Measurements from ENCODE around the gene SPEM2.

Gene SPEM2

GRCh38 chr17:7393613-7394451 lies 31.6 kb upstream of the SPEM2 start:
- peak overlapping the region; percentile 56 for H4K12ac ChIP-seq (ENCODE audit: low read depth, low read length)
- H3K18ac ChIP-seq (ENCODE audit: low read length), result peak overlapping the region; percentile 71
- peak overlapping the region; percentile 83 for H2AK5ac ChIP-seq (ENCODE audit: low read length)
- H3K23ac ChIP-seq (ENCODE audit: low read length), result no peak overlapping the region
- H3K79me1 ChIP-seq (ENCODE audit: low read length), result peaks cover 17% of the 10 kb centered on the region
- H3K36me3 ChIP-seq (ENCODE audit: control insufficient read depth in 1 of 2, insufficient read depth in 2 of 2, low read length in 2 of 2), result peaks cover 31 to 36% of the 10 kb centered on the region in 2 experiments
- WGBS (ENCODE audit: extremely low coverage, insufficient coverage, insufficient read length), result no CpG with 5 or more reads among the region's 48 CpGs
- peak overlapping the region; percentile 85 for H3K4me3 ChIP-seq (ENCODE audit: low read depth, low read length)
- H3K4ac ChIP-seq (ENCODE audit: low read depth, low read length), result peak overlapping the region; percentile 60
- peaks cover 12% of the 10 kb centered on the region for H3K79me2 ChIP-seq (ENCODE audit: control insufficient read depth, insufficient read depth, low read length, poor library complexity)
- H2BK120ac ChIP-seq (ENCODE audit: insufficient read depth, low read length, poor library complexity), result peak overlapping the region; percentile 29
- peak overlapping the region; percentile 84 for H3K14ac ChIP-seq (ENCODE audit: low read length)
- H3K4me2 ChIP-seq (ENCODE audit: low read length), result peak overlapping the region; percentile 92
- no peaks in the 10 kb centered on the region for H3K9me3 ChIP-seq (ENCODE audit: insufficient read depth, low read depth, low read length)
- H2AFZ ChIP-seq (ENCODE audit: insufficient read depth, low read length, poor library complexity), result peak overlapping the region; percentile 61
- H3K27ac ChIP-seq (ENCODE audit: low read depth, low read length), result peak overlapping the region; percentile 51
- peak overlapping the region; percentile 81 for H3K9ac ChIP-seq (ENCODE audit: low read length)
- H3K4me1 ChIP-seq (ENCODE audit: control insufficient read depth in 1 of 2, insufficient read depth in 2 of 2, low read length in 2 of 2), result peaks cover 11 to 16% of the 10 kb centered on the region in 2 experiments
- DNase-seq, result peak in 1 of 2 donors; percentile 37
- H3K27me3 ChIP-seq (ENCODE audit: insufficient read depth, low read length), result no peaks in the 10 kb centered on the region
- peak overlapping the region; percentile 64 for H4K91ac ChIP-seq (ENCODE audit: low read depth, low read length)
- peak overlapping the region; percentile 15 for H2BK12ac ChIP-seq (ENCODE audit: low read length)
- H4K8ac ChIP-seq (ENCODE audit: low read depth, low read length), result peak overlapping the region; percentile 75
- peak overlapping the region; percentile 78 for H2BK5ac ChIP-seq (ENCODE audit: low read depth, low read length, poor library complexity)

DNA sequence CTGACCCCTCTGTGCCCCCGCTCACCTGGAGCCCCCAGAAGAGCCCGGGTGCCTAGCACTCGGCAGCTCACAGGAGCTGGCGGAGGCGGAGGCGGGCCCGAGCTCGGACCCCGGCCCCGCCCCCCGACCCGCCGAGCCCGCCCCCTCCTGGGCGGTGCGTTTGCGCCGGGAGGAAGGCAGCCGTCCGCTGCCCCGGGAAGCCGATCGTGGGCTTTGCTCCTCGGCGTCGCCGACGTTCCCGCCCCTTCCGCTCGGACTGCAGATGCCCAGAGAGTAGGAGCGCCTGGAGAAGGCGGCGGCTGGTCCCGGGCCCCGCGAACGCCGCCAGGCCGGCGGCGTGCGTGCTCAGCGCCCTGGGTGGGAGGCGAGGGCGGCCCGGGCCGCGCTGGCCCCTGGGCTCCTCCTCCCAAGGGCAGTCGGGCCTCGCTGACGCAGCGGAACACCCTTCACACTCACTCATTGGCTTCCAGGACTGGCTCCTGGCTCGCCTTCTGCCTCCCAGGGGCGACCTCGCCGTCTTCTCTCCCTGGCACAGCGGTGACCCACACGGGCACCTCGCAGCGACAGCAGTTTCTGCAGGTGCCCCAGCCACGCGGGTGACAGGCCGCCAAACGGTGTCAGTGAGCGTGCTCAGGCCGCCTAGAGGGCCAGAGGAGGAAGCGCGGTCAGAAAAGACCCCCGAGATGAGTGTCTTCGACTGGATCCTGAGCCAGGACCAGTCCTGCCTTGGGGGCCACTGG lies 30.8 kb upstream of the SPEM2 start, which contains the start of gene PLSCR3:
TSS of gene PLSCR3 (minus strand) at position 74 of the 740 bp plus-strand sequence. CDS start 415 bp downstream, outside the sequence.
- Histone ChIP-seq H3K79me1 (ENCODE audit: low read length) (peaks cover 17% of the 10 kb centered on the region), H3K9ac (ENCODE audit: low read length) (peak within 1 kb of the TSS; percentile 81), H3K27me3 (ENCODE audit: insufficient read depth, low read length) (no peaks in the 10 kb centered on the region), H4K8ac (ENCODE audit: low read depth, low read length) (peak within 1 kb of the TSS; percentile 89), H4K12ac (ENCODE audit: low read depth, low read length) (peak within 1 kb of the TSS; percentile 89), H3K23ac (ENCODE audit: low read length) (no peak within 1 kb of the TSS), H2AFZ (ENCODE audit: insufficient read depth, low read length, poor library complexity) (peak within 1 kb of the TSS; percentile 61), H3K18ac (ENCODE audit: low read length) (peak within 1 kb of the TSS; percentile 89), H3K9me3 (ENCODE audit: insufficient read depth, low read depth, low read length) (no peaks in the 10 kb centered on the region), H3K4me2 (ENCODE audit: low read length) (peak within 1 kb of the TSS; percentile 92), H3K79me2 (ENCODE audit: control insufficient read depth, insufficient read depth, low read length, poor library complexity) (peaks cover 12% of the 10 kb centered on the region), H2BK120ac (ENCODE audit: insufficient read depth, low read length, poor library complexity) (peak within 1 kb of the TSS; percentile 83), H2AK5ac (ENCODE audit: low read length) (peak within 1 kb of the TSS; percentile 83), H3K4me1 (ENCODE audit: control insufficient read depth in 1 of 2, insufficient read depth in 2 of 2, low read length in 2 of 2) (peaks cover 11 to 16% of the 10 kb centered on the region in 2 experiments), H2BK12ac (ENCODE audit: low read length) (peak within 1 kb of the TSS; percentile 37), H4K91ac (ENCODE audit: low read depth, low read length) (peak within 1 kb of the TSS; percentile 79), H3K36me3 (ENCODE audit: control insufficient read depth in 1 of 2, insufficient read depth in 2 of 2, low read length in 2 of 2) (peaks cover 24 to 28% of the 10 kb centered on the region in 2 experiments), H3K4me3 (ENCODE audit: low read depth, low read length) (peak within 1 kb of the TSS; percentile 85), H3K14ac (ENCODE audit: low read length) (peak within 1 kb of the TSS; percentile 84), H2BK5ac (ENCODE audit: low read depth, low read length, poor library complexity) (peak within 1 kb of the TSS; percentile 78), H3K4ac (ENCODE audit: low read depth, low read length) (peak within 1 kb of the TSS; percentile 66), H3K27ac (ENCODE audit: low read depth, low read length) (peak within 1 kb of the TSS; percentile 86)
- peak; percentile 76 to 80 for DNase-seq
- WGBS (ENCODE audit: extremely low coverage, insufficient coverage, insufficient read length), result no CpG with 5 or more reads among the region's 71 CpGs

DNA sequence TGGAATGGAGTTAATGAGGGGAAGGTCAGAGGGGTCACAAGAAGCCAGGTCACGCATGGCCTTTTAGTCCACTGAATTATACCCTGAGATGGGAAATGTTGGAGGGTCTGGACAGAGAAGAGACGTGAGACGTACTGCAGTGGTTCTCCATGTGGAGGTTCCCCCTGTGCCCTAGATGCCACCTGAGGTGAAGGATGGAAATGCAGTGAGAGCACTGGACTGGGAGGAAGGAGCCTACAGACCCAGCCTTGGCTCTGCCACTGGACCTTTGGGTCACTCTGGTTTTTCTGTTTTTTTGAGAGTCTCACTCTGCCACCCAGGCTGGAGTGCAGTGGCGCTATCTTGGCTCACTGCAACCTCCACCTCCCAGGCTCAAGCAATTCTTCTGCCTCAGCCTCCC lies 29.3 kb upstream of the SPEM2 start:
- no peak overlapping the region for H3K4me2 ChIP-seq (ENCODE audit: low read length)
- no peak overlapping the region for H3K14ac ChIP-seq (ENCODE audit: low read length)
- WGBS (ENCODE audit: extremely low coverage, insufficient coverage, insufficient read length), result no CpG with 5 or more reads among the region's 4 CpGs

GRCh38 chr17:7398612-7399011 lies 26.8 kb upstream of the SPEM2 start:
- no peak for DNase-seq
- Histone ChIP-seq H3K18ac (ENCODE audit: low read length) (no peak overlapping the region), H3K14ac (ENCODE audit: low read length) (no peak overlapping the region), H3K79me2 (ENCODE audit: control insufficient read depth, insufficient read depth, low read length, poor library complexity) (peaks cover 9% of the 10 kb centered on the region), H3K79me1 (ENCODE audit: low read length) (peaks cover 19% of the 10 kb centered on the region), H3K23ac (ENCODE audit: low read length) (no peak overlapping the region), H3K4me1 (ENCODE audit: control insufficient read depth in 1 of 2, insufficient read depth in 2 of 2, low read length in 2 of 2) (peaks cover 13 to 17% of the 10 kb centered on the region in 2 experiments), H2AFZ (ENCODE audit: insufficient read depth, low read length, poor library complexity) (no peak overlapping the region), H2BK5ac (ENCODE audit: low read depth, low read length, poor library complexity) (no peak overlapping the region), H3K4me2 (ENCODE audit: low read length) (no peak overlapping the region), H4K8ac (ENCODE audit: low read depth, low read length) (no peak overlapping the region), H2AK5ac (ENCODE audit: low read length) (no peak overlapping the region), H2BK120ac (ENCODE audit: insufficient read depth, low read length, poor library complexity) (no peak overlapping the region), H3K4me3 (ENCODE audit: low read depth, low read length) (no peak overlapping the region), H3K27me3 (ENCODE audit: insufficient read depth, low read length) (no peaks in the 10 kb centered on the region), H3K9me3 (ENCODE audit: insufficient read depth, low read depth, low read length) (no peaks in the 10 kb centered on the region), H3K27ac (ENCODE audit: low read depth, low read length) (no peak overlapping the region), H4K91ac (ENCODE audit: low read depth, low read length) (no peak overlapping the region), H3K4ac (ENCODE audit: low read depth, low read length) (no peak overlapping the region), H4K12ac (ENCODE audit: low read depth, low read length) (no peak overlapping the region), H3K9ac (ENCODE audit: low read length) (no peak overlapping the region), H2BK12ac (ENCODE audit: low read length) (no peak overlapping the region), H3K36me3 (ENCODE audit: control insufficient read depth in 1 of 2, insufficient read depth in 2 of 2, low read length in 2 of 2) (no peaks in the 10 kb centered on the region)
- WGBS (ENCODE audit: extremely low coverage, insufficient coverage, insufficient read length), result no CpG with 5 or more reads among the region's 2 CpGs

More for the DNA sequence above, 29.3 kb upstream of the SPEM2 start:
- H3K4me3 ChIP-seq (ENCODE audit: low read depth, low read length), result peak overlapping the region; percentile 7
- no peak overlapping the region for H3K23ac ChIP-seq (ENCODE audit: low read length)
- no peak overlapping the region for H3K4ac ChIP-seq (ENCODE audit: low read depth, low read length)
- H4K8ac ChIP-seq (ENCODE audit: low read depth, low read length), result no peak overlapping the region
- H3K79me1 ChIP-seq (ENCODE audit: low read length), result peaks cover 17% of the 10 kb centered on the region
- no peak overlapping the region for H2BK120ac ChIP-seq (ENCODE audit: insufficient read depth, low read length, poor library complexity)
- no peak overlapping the region for H3K18ac ChIP-seq (ENCODE audit: low read length)
- H3K27ac ChIP-seq (ENCODE audit: low read depth, low read length), result no peak overlapping the region
- H3K36me3 ChIP-seq (ENCODE audit: control insufficient read depth in 1 of 2, insufficient read depth in 2 of 2, low read length in 2 of 2), result peaks cover 10 to 13% of the 10 kb centered on the region in 2 experiments
- peak overlapping the region; percentile 46 for H2AK5ac ChIP-seq (ENCODE audit: low read length)
- no peaks in the 10 kb centered on the region for H3K27me3 ChIP-seq (ENCODE audit: insufficient read depth, low read length)
- H3K9ac ChIP-seq (ENCODE audit: low read length), result no peak overlapping the region
- H4K91ac ChIP-seq (ENCODE audit: low read depth, low read length), result no peak overlapping the region
- H3K9me3 ChIP-seq (ENCODE audit: insufficient read depth, low read depth, low read length), result no peaks in the 10 kb centered on the region
- no peak overlapping the region for H2BK12ac ChIP-seq (ENCODE audit: low read length)
- H2BK5ac ChIP-seq (ENCODE audit: low read depth, low read length, poor library complexity), result no peak overlapping the region
- no peak overlapping the region for H4K12ac ChIP-seq (ENCODE audit: low read depth, low read length)
- peaks cover 14 to 18% of the 10 kb centered on the region in 2 experiments for H3K4me1 ChIP-seq (ENCODE audit: control insufficient read depth in 1 of 2, insufficient read depth in 2 of 2, low read length in 2 of 2)
- no peak overlapping the region for H2AFZ ChIP-seq (ENCODE audit: insufficient read depth, low read length, poor library complexity)
- no peak for DNase-seq
- peaks cover 12% of the 10 kb centered on the region for H3K79me2 ChIP-seq (ENCODE audit: control insufficient read depth, insufficient read depth, low read length, poor library complexity)

Data from trophoblast cell (in vitro differentiated cells and primary cell).